ENCODE results near the gene SPP2.
A peak's percentile ranks its signal among the peaks of the same experiment; 100 is the strongest.

Gene SPP2

DNA sequence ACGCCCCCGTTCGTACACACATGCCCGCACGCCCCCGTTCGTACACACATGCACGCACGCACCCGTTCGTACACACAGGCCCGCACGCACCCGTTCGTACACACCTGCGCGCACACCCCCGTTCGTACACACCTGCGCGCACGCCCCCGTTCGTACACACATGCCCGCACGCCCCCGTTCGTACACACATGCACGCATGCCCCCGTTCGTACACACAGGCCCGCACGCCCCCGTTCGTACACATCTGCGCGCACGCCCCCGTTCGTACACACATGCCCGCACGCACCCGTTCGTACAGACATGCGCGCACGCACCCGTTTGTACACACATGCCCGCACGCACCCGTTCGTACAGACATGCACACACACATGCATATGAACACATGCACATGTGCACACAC, 45.7 kb downstream of the SPP2 start:
- DNase-seq, result no peak

DNA sequence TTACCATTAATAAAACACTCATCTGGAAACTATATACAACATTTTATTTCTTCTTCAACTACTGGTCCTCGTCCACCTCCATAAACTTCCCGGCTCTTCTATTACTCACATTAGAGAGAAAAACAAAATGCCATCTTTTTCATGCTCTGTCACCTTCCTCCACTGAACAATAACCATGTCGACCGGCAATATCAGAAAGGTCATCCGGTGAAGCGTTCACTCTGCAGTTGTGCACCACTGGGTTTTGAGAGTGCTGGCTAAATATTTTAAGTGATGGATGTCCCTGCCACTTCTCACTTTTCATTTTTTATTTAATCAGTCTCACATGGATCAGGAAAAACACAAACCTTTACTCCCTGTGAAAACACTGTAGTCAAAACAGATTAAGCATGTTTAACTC, 48.2 kb downstream of the SPP2 start:
- DNase-seq, result no peak

- no peak for DNase-seq
Observed at GRCh38 chr2:234099266-234099665, 48.8 kb downstream of the SPP2 start.

DNA sequence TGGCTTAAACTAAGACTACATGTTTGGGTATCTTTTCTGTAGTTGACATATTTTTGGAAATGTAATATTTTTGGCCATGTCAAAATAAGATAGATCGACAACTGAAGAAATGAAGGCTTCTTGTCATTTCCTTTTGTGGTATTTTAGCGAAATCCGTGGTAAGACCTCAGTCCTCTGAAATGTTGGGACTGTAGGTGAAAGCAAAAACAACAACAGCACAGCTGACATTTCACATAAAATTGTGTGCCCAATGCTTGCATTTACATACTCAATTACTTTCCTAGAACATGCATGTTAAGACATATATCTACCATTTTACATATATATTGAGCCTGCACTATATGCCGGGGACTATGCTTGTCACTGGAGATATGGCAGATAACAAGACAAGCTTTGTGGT, 50.2 kb downstream of the SPP2 start:
- DNase-seq, result peak in 1 of 5 donors; percentile 54

DNA sequence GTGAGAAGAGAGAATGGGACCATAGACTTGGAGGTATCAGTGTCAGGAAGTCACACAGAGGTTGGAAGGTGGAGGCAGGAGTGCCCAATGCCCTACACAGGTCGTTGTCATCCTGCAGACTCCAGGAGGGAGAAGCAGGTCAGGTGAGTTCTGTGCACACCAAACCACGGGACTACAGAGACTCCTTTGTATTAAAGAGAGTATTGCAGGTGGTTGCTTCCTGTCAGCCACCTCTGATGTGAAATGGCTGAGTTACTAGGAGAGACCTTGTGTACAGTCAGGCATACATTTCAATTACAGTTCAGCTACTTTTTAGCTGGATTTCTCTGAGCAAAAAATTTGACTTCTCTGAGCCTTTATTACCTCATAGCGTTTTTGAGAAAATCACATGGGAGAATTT, 51.6 kb downstream of the SPP2 start:
- peak in 2 of 5 donors; percentile 8 to 18 for DNase-seq

DNA sequence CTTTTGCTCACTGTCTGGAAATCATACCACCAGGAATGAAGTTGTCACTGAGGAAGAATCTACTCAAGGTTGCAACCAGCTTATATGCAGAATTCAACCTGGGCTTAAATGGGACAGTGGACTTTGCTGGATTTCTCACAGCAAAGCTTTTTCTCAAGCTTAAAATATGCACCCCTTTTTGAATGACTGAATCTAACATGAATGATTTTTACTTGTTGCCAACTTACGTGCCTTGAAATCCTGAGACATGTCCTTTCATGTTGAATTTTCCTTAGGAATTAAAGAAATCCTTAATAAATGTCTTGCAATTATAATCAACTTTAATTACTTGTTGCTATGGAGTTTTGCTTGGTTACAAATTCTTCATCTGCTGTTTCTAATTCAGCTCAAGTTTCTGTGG, 57.4 kb downstream of the SPP2 start:
- DNase-seq, result no peak

- DNase-seq, result no peak
Observed at GRCh38 chr2:234109321-234109720, 58.8 kb downstream of the SPP2 start.

GRCh38 chr2:234110219-234110618, 59.7 kb downstream of the SPP2 start:
- no peak for DNase-seq

GRCh38 chr2:234111523-234111922, 61.0 kb downstream of the SPP2 start:
- DNase-seq, result no peak

GRCh38 chr2:234116010-234116409, 65.5 kb downstream of the SPP2 start:
- DNase-seq, result no peak

DNA sequence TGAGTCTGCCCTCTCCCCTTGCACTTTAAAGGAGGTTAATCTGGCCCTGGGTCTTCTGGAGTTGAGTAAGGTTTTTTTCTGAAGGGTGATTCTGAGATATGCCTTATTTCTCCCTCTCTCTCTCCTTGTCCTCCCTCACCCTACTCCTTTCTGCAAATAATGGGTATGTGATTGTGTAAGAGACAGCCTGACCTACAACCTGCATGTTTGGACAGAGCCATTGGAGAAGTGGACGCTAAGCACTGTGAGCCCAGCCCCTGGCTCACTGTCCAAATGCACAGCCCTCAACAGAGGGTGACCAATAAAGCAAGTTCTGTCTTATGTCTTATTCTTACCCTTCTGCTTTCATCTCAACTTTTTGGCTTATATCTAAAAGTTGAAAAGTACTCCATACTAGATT, 71.5 kb downstream of the SPP2 start:
- DNase-seq, result no peak

DNA sequence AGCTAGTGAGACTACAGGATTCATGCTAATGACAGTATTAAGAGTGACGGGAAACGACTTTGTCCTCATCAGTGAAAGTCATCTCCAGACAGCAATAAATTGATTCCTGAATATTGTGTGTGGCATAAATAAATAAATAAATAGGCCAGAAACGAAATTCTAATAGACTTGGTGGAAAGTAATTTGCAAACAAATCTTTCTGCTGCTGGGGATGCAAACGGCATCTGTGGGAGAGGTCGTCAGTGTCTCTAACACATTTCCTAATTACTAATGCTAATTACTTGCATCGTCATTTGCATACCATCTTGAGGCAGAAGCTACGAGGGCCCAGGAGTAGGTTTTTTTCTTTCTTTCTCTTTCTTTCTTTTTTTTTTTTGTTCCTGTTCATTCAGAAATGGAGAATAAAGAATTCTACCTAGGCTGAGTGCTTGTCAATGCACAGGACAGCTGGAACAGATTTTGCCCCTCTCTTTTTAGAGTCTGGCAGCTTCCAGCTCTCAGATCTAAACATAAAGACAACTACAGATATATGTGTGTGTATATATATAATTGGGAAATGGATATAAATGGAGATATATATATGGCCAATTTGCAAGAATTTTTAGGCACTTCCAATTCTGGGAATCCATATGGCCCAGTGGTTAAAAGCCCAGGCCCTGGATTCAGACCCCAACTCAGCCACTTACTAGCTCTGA, 75.1 kb downstream of the SPP2 start:
- DNase-seq, result no peak

GRCh38 chr2:234126146-234126470, 75.6 kb downstream of the SPP2 start:
- DNase-seq, result no peak
